22Rv1 (cell line): Measurements from ENCODE around the gene BCL3.

Experiments used
- CTCF ChIP-seq: fragments of 450-650 bp; IDR thresholded peaks from 2 replicates; pipeline ENCODE4 v1.5.1; 2017; ENCODE audit warnings: mild to moderate bottlenecking
- ZFX ChIP-seq: fragments of 450-650 bp; IDR thresholded peaks from 2 replicates; pipeline ENCODE4 v1.6.1; 2017; ENCODE audit warnings: antibody characterized with exemption, borderline replicate concordance

- no peak for TF ChIP-seq CTCF
- TF ChIP-seq ZFX, result no peak
These were observed 3.1 kb upstream of the BCL3 start for GRCh38 chr19:44745341-44745831.
